ENCODE measurements around the gene TMPRSS7.

The TMPRSS7 gene

GRCh38 chr3:112038863-112039262, 4.3 kb downstream of the TMPRSS7 start:
- Histone ChIP-seq H3K4me3 (ENCODE audit: low read depth, low read length) (no peak overlapping the region), H3K27ac (no peak overlapping the region), H3K36me3 (ENCODE audit: control insufficient read depth, insufficient read depth, low read length) (no peaks in the 10 kb centered on the region), H3K79me2 (no peaks in the 10 kb centered on the region), H3K4me2 (ENCODE audit: low read length) (no peak overlapping the region), H3K4me1 (no peaks in the 10 kb centered on the region), H3K9ac (no peak overlapping the region), H3K27me3 (ENCODE audit: control insufficient read depth, insufficient read depth, low read length) (no peaks in the 10 kb centered on the region), H3K9me3 (ENCODE audit: control insufficient read depth, low read length) (no peaks in the 10 kb centered on the region), H2AFZ (no peak overlapping the region)
- no peak for TF ChIP-seq CTCF (IDR thresholded peaks at IDR 0.05)

- H3K4me3 ChIP-seq (ENCODE audit: low read depth, low read length), result no peak overlapping the region
- H3K27me3 ChIP-seq (ENCODE audit: control insufficient read depth, insufficient read depth, low read length), result no peaks in the 10 kb centered on the region
- no peak overlapping the region for H3K4me2 ChIP-seq (ENCODE audit: low read length)
- H3K36me3 ChIP-seq (ENCODE audit: control insufficient read depth, insufficient read depth, low read length), result no peaks in the 10 kb centered on the region
- no peak overlapping the region for H3K9ac ChIP-seq
- H3K4me1 ChIP-seq, result no peaks in the 10 kb centered on the region
- no peaks in the 10 kb centered on the region for H3K9me3 ChIP-seq (ENCODE audit: control insufficient read depth, low read length)
- TF ChIP-seq CTCF (IDR thresholded peaks at IDR 0.05), result no peak
- no peak overlapping the region for H3K27ac ChIP-seq
- peak overlapping the region; percentile 17 for H2AFZ ChIP-seq
- H3K79me2 ChIP-seq, result no peaks in the 10 kb centered on the region
Measured at GRCh38 chr3:112041321-112041720, 6.8 kb downstream of the TMPRSS7 start.

GRCh38 chr3:112042842-112043280, 8.3 kb downstream of the TMPRSS7 start:
- Histone ChIP-seq H3K27me3 (ENCODE audit: control insufficient read depth, insufficient read depth, low read length) (no peaks in the 10 kb centered on the region), H3K4me3 (ENCODE audit: low read depth, low read length) (no peak overlapping the region), H3K9ac (no peak overlapping the region), H3K4me2 (ENCODE audit: low read length) (no peak overlapping the region), H3K27ac (no peak overlapping the region), H3K9me3 (ENCODE audit: control insufficient read depth, low read length) (no peaks in the 10 kb centered on the region), H3K4me1 (no peaks in the 10 kb centered on the region), H2AFZ (no peak overlapping the region), H3K79me2 (no peaks in the 10 kb centered on the region), H3K36me3 (ENCODE audit: control insufficient read depth, insufficient read depth, low read length) (no peaks in the 10 kb centered on the region)
- TF ChIP-seq CTCF (IDR thresholded peaks at IDR 0.05), result no peak

GRCh38 chr3:112043621-112044201, 9.2 kb downstream of the TMPRSS7 start:
- no peak overlapping the region for H3K27ac ChIP-seq
- peak overlapping the region; percentile 46 for H3K4me2 ChIP-seq (ENCODE audit: low read length)
- no peak overlapping the region for H3K4me3 ChIP-seq (ENCODE audit: low read depth, low read length)
- H3K79me2 ChIP-seq, result no peaks in the 10 kb centered on the region
- H3K9ac ChIP-seq, result no peak overlapping the region
- TF ChIP-seq CTCF (IDR thresholded peaks at IDR 0.05), result peak; percentile 90
- no peaks in the 10 kb centered on the region for H3K27me3 ChIP-seq (ENCODE audit: control insufficient read depth, insufficient read depth, low read length)
- peak overlapping the region; percentile 30 for H2AFZ ChIP-seq
- no peaks in the 10 kb centered on the region for H3K4me1 ChIP-seq
- H3K9me3 ChIP-seq (ENCODE audit: control insufficient read depth, low read length), result no peaks in the 10 kb centered on the region
- H3K36me3 ChIP-seq (ENCODE audit: control insufficient read depth, insufficient read depth, low read length), result no peaks in the 10 kb centered on the region

GRCh38 chr3:112046599-112046998, 12.1 kb downstream of the TMPRSS7 start:
- Histone ChIP-seq H2AFZ (no peak overlapping the region), H3K4me2 (ENCODE audit: low read length) (no peak overlapping the region), H3K27ac (no peak overlapping the region), H3K4me1 (no peaks in the 10 kb centered on the region), H3K9ac (no peak overlapping the region), H3K36me3 (ENCODE audit: control insufficient read depth, insufficient read depth, low read length) (no peaks in the 10 kb centered on the region), H3K4me3 (ENCODE audit: low read depth, low read length) (no peak overlapping the region), H3K79me2 (no peaks in the 10 kb centered on the region), H3K9me3 (ENCODE audit: control insufficient read depth, low read length) (no peaks in the 10 kb centered on the region), H3K27me3 (ENCODE audit: control insufficient read depth, insufficient read depth, low read length) (no peaks in the 10 kb centered on the region)
- TF ChIP-seq CTCF (IDR thresholded peaks at IDR 0.05), result no peak

Measured in parathyroid adenoma (tissue), 2 donors.